ENCODE measurements around the gene SEMA6A. TPM values are rescaled to one million over a fixed set of nuclear protein-coding genes. Genes with fewer than 3 reads are reported as not detected.

SEMA6A gene
- total and polyA plus RNA-seq, 2 of the 13 experiments (the other 11 are each of a cell fraction or from before 2014, with no cell fraction given), result 5.1 to 6.5 TPM

- TF ChIP-seq ZNF646 (CRISPR knock-in tag; IDR thresholded peaks at IDR 0.05), result no peak
- TF ChIP-seq HMGXB4 (CRISPR knock-in tag; IDR thresholded peaks at IDR 0.05; ENCODE audit: borderline replicate concordance in 1 of 2, low read depth in 1 of 2), result no peak
- TF ChIP-seq ZNF282 (IDR thresholded peaks at IDR 0.05; ENCODE audit: partially characterized antibody), result no peak
- TF ChIP-seq PITX1 (CRISPR knock-in tag; IDR thresholded peaks at IDR 0.05), result no peak
- TF ChIP-seq MIER3 (CRISPR knock-in tag; IDR thresholded peaks at IDR 0.05; ENCODE audit: borderline replicate concordance), result no peak
- TF ChIP-seq ATM (IDR thresholded peaks at IDR 0.05; ENCODE audit: borderline replicate concordance), result no peak
- no peak for TF ChIP-seq GPN1 (CRISPR knock-in tag; IDR thresholded peaks at IDR 0.05; ENCODE audit: borderline replicate concordance)
- TF ChIP-seq ZZZ3 (CRISPR knock-in tag; IDR thresholded peaks at IDR 0.05; ENCODE audit: borderline replicate concordance), result no peak
- TF ChIP-seq KDM5B (CRISPR knock-in tag; IDR thresholded peaks at IDR 0.05; ENCODE audit: borderline replicate concordance), result no peak
- no peak for TF ChIP-seq HHEX (CRISPR knock-in tag; IDR thresholded peaks at IDR 0.05)
- no peak for TF ChIP-seq GFI1 (CRISPR knock-in tag; IDR thresholded peaks at IDR 0.05; ENCODE audit: borderline replicate concordance)
- no peak for TF ChIP-seq IKZF1 (IDR thresholded peaks at IDR 0.05)
- no peak for TF ChIP-seq ZC3H13 (CRISPR knock-in tag; IDR thresholded peaks at IDR 0.05)
- no peak for TF ChIP-seq THAP9 (CRISPR knock-in tag; IDR thresholded peaks at IDR 0.05; ENCODE audit: borderline replicate concordance)
- TF ChIP-seq FIP1L1 (IDR thresholded peaks at IDR 0.05; ENCODE audit: borderline replicate concordance, insufficient read depth, low read depth, low read length), result no peak
- no peak for TF ChIP-seq ZNF567 (CRISPR knock-in tag; IDR thresholded peaks at IDR 0.05; ENCODE audit: borderline replicate concordance)
These were observed 28.4 kb downstream of the SEMA6A start (continued) for GRCh38 chr5:116546033-116546742.

Data from HepG2 (cell line).